Measurements from ENCODE around the gene BCR. TPM values are rescaled to one million over a fixed set of nuclear protein-coding genes. Genes with fewer than 3 reads are reported as not detected.
A peak's percentile ranks its signal among the peaks of the same experiment; 100 is the strongest.

Gene BCR
- total and polyA plus RNA-seq, 2 of the 13 experiments (the other 11 are each of a cell fraction or from before 2014, with no cell fraction given): 19.9 to 33.6 TPM

- TF ChIP-seq FOXK1 (CRISPR knock-in tag; IDR thresholded peaks at IDR 0.05; ENCODE audit: borderline replicate concordance, low read depth) (no peak), SAP130 (CRISPR knock-in tag; IDR thresholded peaks at IDR 0.05; ENCODE audit: low read depth) (peak; percentile 80), U2AF2 (IDR thresholded peaks at IDR 0.05; ENCODE audit: low read depth, low read length) (peak; percentile 49; the same call in 1 of the 2 replicates), DZIP1 (CRISPR knock-in tag; IDR thresholded peaks at IDR 0.05) (no peak), FOSL2 (CRISPR knock-in tag; IDR thresholded peaks at IDR 0.05) (peak; percentile 19; the same call in 1 of the 2 replicates), NCOA5 (CRISPR knock-in tag; IDR thresholded peaks at IDR 0.05) (no peak), ZC3H13 (CRISPR knock-in tag; IDR thresholded peaks at IDR 0.05) (no peak), FOXM1 (CRISPR knock-in tag; IDR thresholded peaks at IDR 0.05) (no peak), ZNF776 (CRISPR knock-in tag; IDR thresholded peaks at IDR 0.05) (no peak), AGO1 (IDR thresholded peaks at IDR 0.05; ENCODE audit: low read depth, low read length, poor library complexity, severe bottlenecking) (peak; percentile 55), SPEN (CRISPR knock-in tag; IDR thresholded peaks at IDR 0.05; ENCODE audit: low read depth) (peak; percentile 28; the same call in 1 of the 2 replicates), ZMAT3 (CRISPR knock-in tag; conservative IDR thresholded peaks at IDR 0.05) (no peak), ZNF780A (CRISPR knock-in tag; IDR thresholded peaks at IDR 0.05) (no peak), ZNF883 (CRISPR knock-in tag; IDR thresholded peaks at IDR 0.05; ENCODE audit: not compliant biosample characterization) (no peak), TBL1XR1 (IDR thresholded peaks at IDR 0.05; ENCODE audit: borderline replicate concordance, low read length, partially characterized antibody) (no peak), ZNF709 (CRISPR knock-in tag; IDR thresholded peaks at IDR 0.05) (no peak), HNRNPL (IDR thresholded peaks at IDR 0.05; ENCODE audit: low read depth, low read length) (peak; percentile 81; the same call in 1 of the 2 replicates), RBM22 (optimal IDR thresholded peaks at IDR 0.05; ENCODE audit: low read length) (peak; percentile 68), ZNF337 (CRISPR knock-in tag; IDR thresholded peaks at IDR 0.05; ENCODE audit: borderline replicate concordance, low read depth) (no peak), POLR2A (IDR thresholded peaks at IDR 0.05; ENCODE audit: insufficient read depth in 1 of 2, low read depth in 2 of 2, low read length in 2 of 2) (peak; percentile 38 to 44; a peak in 3 of 4 replicates)
- TF ChIP-seq, protein P1, sequence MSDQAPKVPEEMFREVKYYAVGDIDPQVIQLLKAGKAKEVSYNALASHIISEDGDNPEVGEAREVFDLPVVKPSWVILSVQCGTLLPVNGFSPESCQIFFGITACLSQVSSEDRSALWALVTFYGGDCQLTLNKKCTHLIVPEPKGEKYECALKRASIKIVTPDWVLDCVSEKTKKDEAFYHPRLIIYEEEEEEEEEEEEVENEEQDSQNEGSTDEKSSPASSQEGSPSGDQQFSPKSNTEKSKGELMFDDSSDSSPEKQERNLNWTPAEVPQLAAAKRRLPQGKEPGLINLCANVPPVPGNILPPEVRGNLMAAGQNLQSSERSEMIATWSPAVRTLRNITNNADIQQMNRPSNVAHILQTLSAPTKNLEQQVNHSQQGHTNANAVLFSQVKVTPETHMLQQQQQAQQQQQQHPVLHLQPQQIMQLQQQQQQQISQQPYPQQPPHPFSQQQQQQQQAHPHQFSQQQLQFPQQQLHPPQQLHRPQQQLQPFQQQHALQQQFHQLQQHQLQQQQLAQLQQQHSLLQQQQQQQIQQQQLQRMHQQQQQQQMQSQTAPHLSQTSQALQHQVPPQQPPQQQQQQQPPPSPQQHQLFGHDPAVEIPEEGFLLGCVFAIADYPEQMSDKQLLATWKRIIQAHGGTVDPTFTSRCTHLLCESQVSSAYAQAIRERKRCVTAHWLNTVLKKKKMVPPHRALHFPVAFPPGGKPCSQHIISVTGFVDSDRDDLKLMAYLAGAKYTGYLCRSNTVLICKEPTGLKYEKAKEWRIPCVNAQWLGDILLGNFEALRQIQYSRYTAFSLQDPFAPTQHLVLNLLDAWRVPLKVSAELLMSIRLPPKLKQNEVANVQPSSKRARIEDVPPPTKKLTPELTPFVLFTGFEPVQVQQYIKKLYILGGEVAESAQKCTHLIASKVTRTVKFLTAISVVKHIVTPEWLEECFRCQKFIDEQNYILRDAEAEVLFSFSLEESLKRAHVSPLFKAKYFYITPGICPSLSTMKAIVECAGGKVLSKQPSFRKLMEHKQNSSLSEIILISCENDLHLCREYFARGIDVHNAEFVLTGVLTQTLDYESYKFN (CRISPR knock-in tag; conservative IDR thresholded peaks at IDR 0.05): 0 out of 2 replicates have a peak, but pooled peaks have one; percentile 18
- TF ChIP-seq, protein P2, sequence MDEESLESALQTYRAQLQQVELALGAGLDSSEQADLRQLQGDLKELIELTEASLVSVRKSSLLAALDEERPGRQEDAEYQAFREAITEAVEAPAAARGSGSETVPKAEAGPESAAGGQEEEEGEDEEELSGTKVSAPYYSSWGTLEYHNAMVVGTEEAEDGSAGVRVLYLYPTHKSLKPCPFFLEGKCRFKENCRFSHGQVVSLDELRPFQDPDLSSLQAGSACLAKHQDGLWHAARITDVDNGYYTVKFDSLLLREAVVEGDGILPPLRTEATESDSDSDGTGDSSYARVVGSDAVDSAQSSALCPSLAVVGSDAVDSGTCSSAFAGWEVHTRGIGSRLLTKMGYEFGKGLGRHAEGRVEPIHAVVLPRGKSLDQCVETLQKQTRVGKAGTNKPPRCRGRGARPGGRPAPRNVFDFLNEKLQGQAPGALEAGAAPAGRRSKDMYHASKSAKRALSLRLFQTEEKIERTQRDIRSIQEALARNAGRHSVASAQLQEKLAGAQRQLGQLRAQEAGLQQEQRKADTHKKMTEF (CRISPR knock-in tag; IDR thresholded peaks at IDR 0.05): no peak
Observed at GRCh38 chr22:23144932-23145877, 35.1 kb upstream of the BCR start, which contains the start of gene RAB36 (continued).
